ENCODE measurements around the gene KDM4B.

The KDM4B gene

GRCh38 chr19:5112175-5112574 lies 143.3 kb downstream of the KDM4B start:
- no peak for DNase-seq

GRCh38 chr19:5112681-5113575 lies 144.0 kb downstream of the KDM4B start:
- DNase-seq = no peak

- no peak for DNase-seq
Measured at GRCh38 chr19:5113633-5114586, 145.0 kb downstream of the KDM4B start.

- no peak for DNase-seq
Measured at GRCh38 chr19:5114727-5115126, 145.8 kb downstream of the KDM4B start.

- no peak for DNase-seq
Measured at GRCh38 chr19:5115351-5115750, 146.4 kb downstream of the KDM4B start.

GRCh38 chr19:5115771-5116202 lies 146.9 kb downstream of the KDM4B start:
- DNase-seq = no peak

- no peak for DNase-seq
Measured at GRCh38 chr19:5116292-5116691, 147.4 kb downstream of the KDM4B start.

GRCh38 chr19:5117421-5117820 lies 148.5 kb downstream of the KDM4B start:
- no peak for DNase-seq

GRCh38 chr19:5118026-5118425 lies 149.1 kb downstream of the KDM4B start:
- DNase-seq = no peak

GRCh38 chr19:5119297-5119998 lies 150.5 kb downstream of the KDM4B start:
- no peak for DNase-seq

GRCh38 chr19:5120321-5120720 lies 151.4 kb downstream of the KDM4B start:
- no peak for DNase-seq

GRCh38 chr19:5120833-5121232 lies 151.9 kb downstream of the KDM4B start:
- no peak for DNase-seq

- DNase-seq = no peak
Measured at GRCh38 chr19:5121266-5122120, 152.6 kb downstream of the KDM4B start.

- no peak for DNase-seq
Measured at GRCh38 chr19:5122121-5122400, 153.1 kb downstream of the KDM4B start.

- DNase-seq = no peak
Measured at GRCh38 chr19:5122671-5123409, 153.9 kb downstream of the KDM4B start.

- DNase-seq = no peak
Measured at GRCh38 chr19:5123646-5124045, 154.7 kb downstream of the KDM4B start.

GRCh38 chr19:5124111-5124855 lies 155.4 kb downstream of the KDM4B start:
- DNase-seq = no peak

- no peak for DNase-seq
Measured at GRCh38 chr19:5125376-5125775, 156.5 kb downstream of the KDM4B start.

GRCh38 chr19:5125797-5126497 lies 157.0 kb downstream of the KDM4B start:
- DNase-seq = no peak

Measured in NCI-H82 (cell line).